Measurements from ENCODE around the gene SPTBN5.

GRCh38 chr15:41876689-41877088, 17.2 kb downstream of the SPTBN5 start:
- no peak for TF ChIP-seq CTCF (IDR thresholded peaks at IDR 0.05)
- TF ChIP-seq POLR2A (IDR thresholded peaks at IDR 0.05), result no peak

Measured in testis (tissue), 2 donors.